NCI-H1048 (cell line): ENCODE measurements around the gene BICD1.

ENCODE experiments used
- DNase-seq: peaks from one replicate; lab custom pipeline; 2025; lab: John Stamatoyannopoulos, UW

The BICD1 gene

GRCh38 chr12:32284561-32284960 lies 177.9 kb downstream of the BICD1 start:
- DNase-seq, result no peak

DNA sequence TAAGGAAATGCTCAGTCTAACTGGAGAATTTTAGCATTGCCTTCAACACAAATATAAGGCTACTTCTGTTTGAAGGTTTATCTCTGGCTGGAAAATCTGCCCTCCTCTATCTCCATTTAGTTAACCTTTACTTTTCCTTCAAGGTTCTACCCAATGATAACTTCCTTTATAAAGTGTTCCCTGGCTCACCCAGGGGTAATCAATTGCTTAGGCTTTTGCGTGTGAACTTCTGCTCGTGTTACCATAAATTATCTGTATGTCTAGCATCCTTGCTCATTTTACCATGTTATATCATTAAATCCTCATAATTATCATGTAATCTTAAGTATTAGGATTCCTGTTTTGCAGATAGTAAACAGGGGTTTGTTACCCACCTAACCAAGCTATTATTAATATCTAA lies 178.4 kb downstream of the BICD1 start:
- no peak for DNase-seq

DNA sequence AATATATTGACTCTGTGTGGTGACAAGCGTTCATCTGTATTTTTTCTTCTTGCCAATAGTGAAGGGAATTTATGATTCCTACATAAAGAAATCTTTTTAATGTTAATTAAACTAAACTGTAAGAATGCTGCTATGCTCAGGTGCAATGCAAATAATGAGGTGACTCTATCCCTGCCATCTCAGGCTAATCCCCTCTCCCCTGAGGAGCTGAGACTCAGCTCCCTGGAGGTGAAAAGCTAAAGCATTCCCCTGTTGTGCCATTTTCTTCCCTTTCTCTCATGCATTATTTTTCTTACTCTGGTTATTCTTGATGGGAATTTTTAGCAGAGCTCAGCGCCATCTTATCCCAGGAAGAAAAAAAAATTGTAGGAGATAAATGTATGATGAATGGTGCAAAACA lies 178.8 kb downstream of the BICD1 start:
- no peak for DNase-seq

- no peak for DNase-seq
Observed at GRCh38 chr12:32290411-32290810, 183.8 kb downstream of the BICD1 start.

DNA sequence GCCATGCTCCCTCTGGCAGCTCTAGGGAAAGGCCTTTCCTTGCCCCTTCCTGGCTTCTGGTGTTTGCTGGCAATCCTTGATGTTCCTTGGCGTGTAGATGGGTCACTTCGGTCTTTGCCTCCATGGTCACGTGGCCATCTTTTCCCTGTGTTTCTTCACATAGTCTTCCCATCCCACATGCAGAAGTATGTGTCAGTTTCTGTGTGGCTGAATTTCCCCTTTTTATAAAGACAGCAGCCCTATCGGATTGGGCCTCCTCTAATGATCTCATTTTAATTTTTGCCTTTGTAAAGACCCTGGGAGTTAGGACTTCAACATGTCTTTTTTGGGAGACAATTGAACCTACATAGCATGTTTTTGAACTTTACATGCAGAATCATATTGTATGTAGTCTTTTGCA lies 185.5 kb downstream of the BICD1 start:
- DNase-seq, result no peak

GRCh38 chr12:32293808-32294419 lies 187.3 kb downstream of the BICD1 start:
- DNase-seq, result no peak

- DNase-seq, result no peak
Observed at GRCh38 chr12:32296567-32296966, 189.9 kb downstream of the BICD1 start.

GRCh38 chr12:32298917-32299316 lies 192.3 kb downstream of the BICD1 start:
- no peak for DNase-seq

GRCh38 chr12:32301216-32301615 lies 194.6 kb downstream of the BICD1 start:
- no peak for DNase-seq

GRCh38 chr12:32302218-32303173 lies 195.8 kb downstream of the BICD1 start:
- no peak for DNase-seq

DNA sequence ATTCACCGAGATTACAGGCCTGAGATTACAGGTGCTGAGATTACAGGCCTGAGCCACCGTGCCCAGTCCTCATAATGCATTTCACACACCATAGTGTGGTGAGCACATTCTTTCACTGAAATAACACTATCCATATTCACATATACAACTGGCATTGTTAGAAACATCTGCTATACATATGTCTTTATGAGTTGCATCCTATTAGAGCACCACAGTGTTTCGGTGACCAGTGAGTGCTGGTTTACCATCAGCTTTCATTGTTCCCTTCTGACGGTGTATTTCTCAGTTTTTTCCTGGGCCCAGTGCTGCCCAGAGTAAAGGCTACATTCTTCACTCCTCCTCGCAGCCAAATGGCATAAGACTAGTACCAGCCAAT lies 196.5 kb downstream of the BICD1 start:
- no peak for DNase-seq

- DNase-seq, result no peak
Observed at GRCh38 chr12:32305163-32305562, 198.5 kb downstream of the BICD1 start.

- DNase-seq, result no peak
Observed at GRCh38 chr12:32307326-32307725, 200.7 kb downstream of the BICD1 start.

- no peak for DNase-seq
Observed at GRCh38 chr12:32309811-32310736, 203.4 kb downstream of the BICD1 start.

- DNase-seq, result peak; percentile 26
Observed at GRCh38 chr12:32312049-32312670, 205.5 kb downstream of the BICD1 start.

- DNase-seq, result no peak
Observed at GRCh38 chr12:32322354-32322753, 215.7 kb downstream of the BICD1 start.

DNA sequence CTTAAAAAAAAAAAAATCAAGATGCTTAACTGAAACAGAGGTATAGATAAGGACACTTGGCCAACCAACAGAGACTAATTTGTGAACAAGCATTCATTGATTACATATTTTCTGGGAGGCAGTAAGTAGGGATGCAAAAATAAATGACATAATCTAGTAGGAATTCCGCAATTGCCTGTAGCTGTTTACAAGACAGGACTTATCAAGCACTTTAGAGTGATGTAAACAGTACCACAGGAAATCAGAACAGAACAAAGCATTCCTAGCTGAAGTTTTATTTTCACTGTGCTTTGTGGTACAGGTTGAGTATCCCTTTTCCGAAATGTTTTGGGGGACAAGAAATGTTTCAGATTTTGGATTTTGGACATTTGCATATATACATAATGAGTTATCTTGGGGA lies 224.5 kb downstream of the BICD1 start:
- no peak for DNase-seq

- DNase-seq, result no peak
Observed at GRCh38 chr12:32332446-32332845, 225.8 kb downstream of the BICD1 start.

DNA sequence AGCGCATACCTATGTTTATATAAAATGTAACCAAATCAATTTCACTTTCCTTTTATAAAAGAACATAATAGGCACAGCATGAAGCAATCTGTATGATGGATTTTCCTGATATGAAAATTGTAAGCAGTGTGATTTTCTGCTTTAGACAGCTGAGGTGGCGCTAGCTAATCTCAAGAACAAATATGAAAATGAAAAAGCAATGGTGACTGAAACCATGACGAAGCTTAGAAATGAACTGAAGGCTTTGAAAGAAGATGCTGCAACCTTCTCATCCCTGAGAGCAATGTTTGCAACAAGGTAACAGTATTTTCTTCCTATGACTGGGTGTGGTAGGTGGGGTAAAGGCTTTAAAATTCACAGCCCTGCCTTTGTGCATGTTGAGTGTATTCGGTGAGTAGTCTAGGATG lies 227.7 kb downstream of the BICD1 start:
- DNase-seq, result no peak

GRCh38 chr12:32336261-32336660 lies 229.6 kb downstream of the BICD1 start:
- no peak for DNase-seq

DNA sequence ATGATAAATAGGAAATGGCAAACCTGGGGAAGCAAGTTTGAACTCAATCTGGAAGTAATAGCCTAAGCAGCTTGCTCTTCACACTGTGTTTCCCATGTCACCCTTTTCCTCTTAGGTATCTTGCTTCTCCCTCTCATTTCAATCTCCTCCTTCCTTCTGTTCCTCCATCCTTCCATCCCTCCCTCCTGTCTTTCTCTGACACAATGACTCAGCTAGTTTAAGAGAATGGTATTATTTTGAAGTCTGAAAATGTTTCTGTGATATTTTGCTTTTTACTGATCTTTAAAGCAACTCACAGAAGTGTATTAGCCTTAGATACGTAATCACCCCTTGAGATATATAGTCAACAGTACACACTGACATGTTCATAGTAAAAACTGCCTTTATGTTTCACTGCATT lies 236.8 kb downstream of the BICD1 start:
- no peak for DNase-seq

DNA sequence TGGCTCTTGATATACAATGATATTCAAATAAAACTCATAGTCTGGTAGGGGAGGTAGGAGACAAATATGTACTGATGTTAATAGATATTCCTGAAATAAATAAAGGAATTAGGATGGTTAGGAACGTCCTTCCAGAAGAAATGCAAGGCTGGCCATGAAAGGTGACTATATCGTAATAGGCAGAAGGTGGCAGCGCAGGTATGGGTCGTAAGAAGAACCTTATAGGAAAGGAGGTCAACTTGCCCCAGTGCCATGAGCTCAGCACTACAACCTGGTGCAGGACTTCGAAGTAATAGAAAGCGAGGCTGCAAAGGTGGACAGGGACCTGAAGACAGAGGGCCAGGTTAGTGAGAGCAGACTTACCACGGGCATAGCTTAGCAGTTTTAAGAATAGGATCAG lies 237.4 kb downstream of the BICD1 start:
- DNase-seq, result no peak
